ENCODE data around the gene MLLT10.
A peak's percentile ranks its signal among the peaks of the same experiment; 100 is the strongest.

The MLLT10 gene

GRCh38 chr10:21533467-21534279 is at the start of gene MLLT10:
Gene MLLT10 (plus strand): TSS chr10:21534232. CDS start chr10:21534645, 413 bp downstream.
- H3K4me3 ChIP-seq (ENCODE audit: low read length): peak within 1 kb of the TSS; percentile 74
- no peaks in the 10 kb centered on the region for H3K27me3 ChIP-seq (ENCODE audit: control insufficient read depth, insufficient read depth, low read length)
- H3K36me3 ChIP-seq (ENCODE audit: control insufficient read depth, insufficient read depth, low read length): peaks cover 3% of the 10 kb centered on the region
- H3K4me1 ChIP-seq (ENCODE audit: control insufficient read depth, insufficient read depth, low read length): peaks cover 5% of the 10 kb centered on the region
- H3K9ac ChIP-seq (ENCODE audit: low read length): peak within 1 kb of the TSS; percentile 82
- H3K27ac ChIP-seq (ENCODE audit: low read depth, low read length): peak within 1 kb of the TSS; percentile 93

GRCh38 chr10:21487416-21488180 is 46.4 kb upstream of the MLLT10 start:
- Histone ChIP-seq H3K27me3 (ENCODE audit: control insufficient read depth, insufficient read depth, low read length) (no peaks in the 10 kb centered on the region), H3K36me3 (ENCODE audit: control insufficient read depth, insufficient read depth, low read length) (no peaks in the 10 kb centered on the region), H3K4me3 (ENCODE audit: low read length) (no peak overlapping the region), H3K9ac (ENCODE audit: low read length) (no peak overlapping the region), H3K27ac (ENCODE audit: low read depth, low read length) (no peak overlapping the region), H3K4me1 (ENCODE audit: control insufficient read depth, insufficient read depth, low read length) (no peaks in the 10 kb centered on the region)

- Histone ChIP-seq H3K27ac (ENCODE audit: low read depth, low read length) (no peak overlapping the region), H3K9ac (ENCODE audit: low read length) (no peak overlapping the region), H3K36me3 (ENCODE audit: control insufficient read depth, insufficient read depth, low read length) (no peaks in the 10 kb centered on the region), H3K4me3 (ENCODE audit: low read length) (no peak overlapping the region), H3K4me1 (ENCODE audit: control insufficient read depth, insufficient read depth, low read length) (no peaks in the 10 kb centered on the region), H3K27me3 (ENCODE audit: control insufficient read depth, insufficient read depth, low read length) (no peaks in the 10 kb centered on the region)
These were observed 45.6 kb upstream of the MLLT10 start for GRCh38 chr10:21488246-21488956.

- H3K36me3 ChIP-seq (ENCODE audit: control insufficient read depth, insufficient read depth, low read length): no peaks in the 10 kb centered on the region
- H3K27me3 ChIP-seq (ENCODE audit: control insufficient read depth, insufficient read depth, low read length): no peaks in the 10 kb centered on the region
- H3K9ac ChIP-seq (ENCODE audit: low read length): no peak overlapping the region
- no peaks in the 10 kb centered on the region for H3K4me1 ChIP-seq (ENCODE audit: control insufficient read depth, insufficient read depth, low read length)
- no peak overlapping the region for H3K27ac ChIP-seq (ENCODE audit: low read depth, low read length)
- no peak overlapping the region for H3K4me3 ChIP-seq (ENCODE audit: low read length)
These were observed 45.0 kb upstream of the MLLT10 start for GRCh38 chr10:21488957-21489446.

- Histone ChIP-seq H3K4me3 (ENCODE audit: low read length) (no peak overlapping the region), H3K27me3 (ENCODE audit: control insufficient read depth, insufficient read depth, low read length) (peaks cover 1% of the 10 kb centered on the region), H3K9ac (ENCODE audit: low read length) (no peak overlapping the region), H3K4me1 (ENCODE audit: control insufficient read depth, insufficient read depth, low read length) (peaks cover 2% of the 10 kb centered on the region), H3K27ac (ENCODE audit: low read depth, low read length) (no peak overlapping the region), H3K36me3 (ENCODE audit: control insufficient read depth, insufficient read depth, low read length) (no peaks in the 10 kb centered on the region)
These were observed 43.9 kb upstream of the MLLT10 start for GRCh38 chr10:21490028-21490710.

GRCh38 chr10:21490711-21491105 is 43.3 kb upstream of the MLLT10 start:
- Histone ChIP-seq H3K4me3 (ENCODE audit: low read length) (no peak overlapping the region), H3K27me3 (ENCODE audit: control insufficient read depth, insufficient read depth, low read length) (peaks cover 2% of the 10 kb centered on the region), H3K36me3 (ENCODE audit: control insufficient read depth, insufficient read depth, low read length) (no peaks in the 10 kb centered on the region), H3K27ac (ENCODE audit: low read depth, low read length) (no peak overlapping the region), H3K4me1 (ENCODE audit: control insufficient read depth, insufficient read depth, low read length) (peaks cover 2% of the 10 kb centered on the region), H3K9ac (ENCODE audit: low read length) (no peak overlapping the region)

GRCh38 chr10:21492421-21492820 is 41.6 kb upstream of the MLLT10 start:
- peaks cover 2% of the 10 kb centered on the region for H3K27me3 ChIP-seq (ENCODE audit: control insufficient read depth, insufficient read depth, low read length)
- H3K4me3 ChIP-seq (ENCODE audit: low read length): no peak overlapping the region
- H3K9ac ChIP-seq (ENCODE audit: low read length): no peak overlapping the region
- H3K4me1 ChIP-seq (ENCODE audit: control insufficient read depth, insufficient read depth, low read length): peaks cover 2% of the 10 kb centered on the region
- H3K36me3 ChIP-seq (ENCODE audit: control insufficient read depth, insufficient read depth, low read length): no peaks in the 10 kb centered on the region
- H3K27ac ChIP-seq (ENCODE audit: low read depth, low read length): no peak overlapping the region

GRCh38 chr10:21493784-21494183 is 40.2 kb upstream of the MLLT10 start:
- H3K27me3 ChIP-seq (ENCODE audit: control insufficient read depth, insufficient read depth, low read length): peaks cover 2% of the 10 kb centered on the region
- H3K9ac ChIP-seq (ENCODE audit: low read length): no peak overlapping the region
- H3K4me1 ChIP-seq (ENCODE audit: control insufficient read depth, insufficient read depth, low read length): peaks cover 2% of the 10 kb centered on the region
- no peaks in the 10 kb centered on the region for H3K36me3 ChIP-seq (ENCODE audit: control insufficient read depth, insufficient read depth, low read length)
- no peak overlapping the region for H3K27ac ChIP-seq (ENCODE audit: low read depth, low read length)
- no peak overlapping the region for H3K4me3 ChIP-seq (ENCODE audit: low read length)

GRCh38 chr10:21494191-21495001 is 39.6 kb upstream of the MLLT10 start:
- Histone ChIP-seq H3K4me3 (ENCODE audit: low read length) (peak overlapping the region; percentile 87), H3K36me3 (ENCODE audit: control insufficient read depth, insufficient read depth, low read length) (no peaks in the 10 kb centered on the region), H3K9ac (ENCODE audit: low read length) (peak overlapping the region; percentile 40), H3K27me3 (ENCODE audit: control insufficient read depth, insufficient read depth, low read length) (peaks cover 2% of the 10 kb centered on the region), H3K4me1 (ENCODE audit: control insufficient read depth, insufficient read depth, low read length) (peaks cover 2% of the 10 kb centered on the region), H3K27ac (ENCODE audit: low read depth, low read length) (no peak overlapping the region)

- Histone ChIP-seq H3K27ac (ENCODE audit: low read depth, low read length) (no peak overlapping the region), H3K27me3 (ENCODE audit: control insufficient read depth, insufficient read depth, low read length) (peaks cover 2% of the 10 kb centered on the region), H3K36me3 (ENCODE audit: control insufficient read depth, insufficient read depth, low read length) (no peaks in the 10 kb centered on the region), H3K4me3 (ENCODE audit: low read length) (peak overlapping the region; percentile 87), H3K9ac (ENCODE audit: low read length) (peak overlapping the region; percentile 40), H3K4me1 (ENCODE audit: control insufficient read depth, insufficient read depth, low read length) (peaks cover 2% of the 10 kb centered on the region)
These were observed 38.9 kb upstream of the MLLT10 start for GRCh38 chr10:21495002-21495751.

Data from rectal smooth muscle tissue (tissue), 1 donor.